HTR-8/SVneo (cell line): Measurements from ENCODE around the gene PRLR.
"Not testable (repeated sequence)": the region's sequence is repeated elsewhere in the genome, so short reads cannot be mapped to it uniquely, and the experiment has no call there.

ENCODE experiments used
- DNase-seq: peaks from one replicate; pipeline ENCODE4 v3.0.0; 2011; ENCODE audit warnings: low spot score, mixed read lengths; ENCODE audit not compliant: insufficient read length
- FAIRE-seq: peaks from 2 replicates; lab custom pipeline; 2011; peaks lifted over from hg19 to GRCh38; lab: Jason Lieb, UNC

Gene PRLR

DNA sequence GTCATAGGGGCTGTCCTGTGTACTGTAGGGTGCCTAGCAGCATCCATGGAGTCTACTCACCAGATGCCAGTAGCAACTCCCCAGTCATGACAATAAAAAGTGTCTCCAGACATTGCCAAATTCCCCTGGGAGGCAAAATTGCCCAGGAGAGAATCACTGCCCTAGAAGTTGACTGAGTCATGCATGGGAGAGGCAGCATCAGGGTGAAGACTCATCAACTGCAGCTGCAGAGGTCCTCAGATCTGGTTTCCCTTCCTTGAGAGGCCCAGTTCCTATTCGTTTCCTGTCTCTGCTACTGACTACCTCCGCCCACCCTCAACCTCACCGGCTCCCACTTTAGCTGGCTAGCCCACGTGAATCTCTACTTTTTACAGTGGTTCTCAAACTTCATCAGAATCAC is 93.9 kb downstream of the PRLR start:
- FAIRE-seq (peak; percentile 96), DNase-seq (peak; percentile 71)

- no peak for DNase-seq
- FAIRE-seq = peak; percentile 51
Measured at GRCh38 chr5:35135239-35135700, 95.0 kb downstream of the PRLR start.

GRCh38 chr5:35134278-35135030 is 95.8 kb downstream of the PRLR start:
- FAIRE-seq (no peak), DNase-seq (no peak)

DNA sequence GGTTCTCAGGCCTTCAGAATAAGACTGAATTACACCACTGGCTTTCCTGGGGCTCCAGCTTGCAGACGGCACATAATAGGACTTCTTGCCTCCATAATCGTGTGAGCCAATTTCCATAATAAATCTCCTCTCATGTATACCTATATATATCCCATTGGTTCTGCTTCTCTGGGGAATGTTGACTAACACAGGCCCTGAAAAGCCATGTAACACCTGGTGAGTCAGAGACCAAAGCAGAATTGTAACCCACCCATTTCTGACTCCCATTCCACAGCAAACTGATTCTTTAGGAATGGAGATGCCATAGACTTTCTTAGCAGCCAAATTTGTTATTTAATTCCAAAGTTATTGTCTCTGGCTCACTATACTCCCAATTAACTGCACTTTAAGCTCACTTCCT is 97.1 kb downstream of the PRLR start:
- FAIRE-seq = no peak
- DNase-seq = no peak

DNA sequence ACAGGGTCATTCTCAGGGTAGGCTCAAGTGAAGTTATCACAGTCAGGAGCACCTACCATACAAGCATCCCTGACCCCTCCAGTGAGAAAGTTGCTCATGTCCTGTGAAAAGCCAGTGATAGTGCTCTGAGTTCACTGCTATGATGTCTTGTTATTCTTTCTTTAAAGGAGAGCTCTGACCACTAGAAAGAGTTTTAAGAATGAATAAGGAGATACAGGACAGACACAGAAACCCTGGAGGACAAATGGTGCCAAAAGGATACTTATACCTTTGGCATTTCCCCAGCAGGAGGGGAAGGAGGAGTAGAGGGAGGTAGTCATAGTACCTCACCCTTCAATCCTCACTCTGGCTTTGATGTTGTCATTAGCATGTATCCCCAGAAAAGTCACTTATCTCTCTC is 98.6 kb downstream of the PRLR start:
- DNase-seq = no peak
- FAIRE-seq = no peak

- FAIRE-seq (no peak), DNase-seq (peak; percentile 37)
Measured at GRCh38 chr5:35129921-35130485, 100.3 kb downstream of the PRLR start.

GRCh38 chr5:35129276-35129675 is 101.0 kb downstream of the PRLR start:
- FAIRE-seq (peak; percentile 90), DNase-seq (peak; percentile 73)

DNA sequence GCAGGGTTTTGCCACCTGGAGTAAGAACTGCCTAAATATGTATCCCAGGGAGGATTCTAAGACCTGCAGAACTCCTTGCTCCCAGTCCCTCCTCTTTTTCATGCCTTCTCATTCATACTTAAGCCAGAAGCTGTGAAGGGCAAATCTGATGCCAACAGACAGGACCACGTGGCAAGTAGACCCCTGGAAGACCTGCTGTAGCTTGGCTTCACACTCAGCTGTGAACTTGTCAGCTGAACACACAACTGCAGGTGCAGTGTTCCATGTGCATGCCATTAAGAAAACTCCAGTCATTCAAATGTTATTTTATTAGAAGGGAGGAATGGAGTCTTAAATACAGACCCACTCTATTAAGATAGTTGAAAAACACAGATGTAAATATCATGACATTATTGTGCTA is 103.3 kb downstream of the PRLR start:
- FAIRE-seq (no peak), DNase-seq (no peak)

DNA sequence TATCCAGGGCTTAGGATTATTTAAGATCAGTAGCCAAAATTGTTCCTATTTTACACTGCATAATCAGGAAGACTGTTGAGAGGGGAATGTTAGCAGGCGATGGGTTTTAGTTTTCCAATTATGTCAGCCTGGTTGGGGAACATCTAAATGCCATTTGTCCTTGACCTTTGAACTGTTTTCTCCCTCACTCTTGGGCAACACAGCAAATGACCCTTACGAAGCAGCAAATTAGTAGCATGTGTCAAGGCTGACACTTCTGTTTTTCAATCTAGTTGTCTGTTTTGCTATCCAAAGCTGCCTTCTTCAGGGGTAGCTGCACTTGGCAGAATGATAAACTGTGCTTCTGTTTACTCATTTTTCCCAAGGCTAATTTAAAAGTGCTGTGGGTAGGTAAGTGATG is 104.5 kb downstream of the PRLR start:
- no peak for DNase-seq
- no peak for FAIRE-seq

- DNase-seq (no peak), FAIRE-seq (peak; percentile 55)
Measured at GRCh38 chr5:35124932-35125331, 105.4 kb downstream of the PRLR start.

DNA sequence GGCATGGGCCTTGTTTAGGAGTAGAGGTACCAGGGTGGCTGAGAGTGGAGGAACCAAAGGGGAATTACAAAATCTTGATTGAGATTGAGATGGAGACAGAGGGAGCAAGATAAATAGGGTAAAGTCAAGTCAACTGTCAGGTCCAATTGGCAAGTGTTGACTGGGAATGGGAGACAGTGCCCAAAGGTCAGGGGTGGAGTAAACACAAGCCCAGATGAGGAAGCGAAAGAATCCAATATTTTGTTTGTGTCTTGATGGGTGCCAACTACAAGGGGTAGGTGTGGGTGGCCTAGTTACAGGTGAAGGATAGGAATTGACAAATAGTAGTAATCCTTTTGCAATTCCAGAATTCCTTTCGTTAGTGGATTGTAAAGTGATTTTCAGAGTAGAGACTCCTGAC is 107.5 kb downstream of the PRLR start:
- no peak for DNase-seq
- FAIRE-seq = no peak

GRCh38 chr5:35120715-35121114 is 109.6 kb downstream of the PRLR start:
- FAIRE-seq (no peak), DNase-seq (no peak)

- peak; percentile 47 for DNase-seq
- no peak for FAIRE-seq
Measured at GRCh38 chr5:35117967-35118366, 112.3 kb downstream of the PRLR start.

GRCh38 chr5:35115920-35116319 is 114.4 kb downstream of the PRLR start:
- FAIRE-seq (no peak), DNase-seq (no peak)

DNA sequence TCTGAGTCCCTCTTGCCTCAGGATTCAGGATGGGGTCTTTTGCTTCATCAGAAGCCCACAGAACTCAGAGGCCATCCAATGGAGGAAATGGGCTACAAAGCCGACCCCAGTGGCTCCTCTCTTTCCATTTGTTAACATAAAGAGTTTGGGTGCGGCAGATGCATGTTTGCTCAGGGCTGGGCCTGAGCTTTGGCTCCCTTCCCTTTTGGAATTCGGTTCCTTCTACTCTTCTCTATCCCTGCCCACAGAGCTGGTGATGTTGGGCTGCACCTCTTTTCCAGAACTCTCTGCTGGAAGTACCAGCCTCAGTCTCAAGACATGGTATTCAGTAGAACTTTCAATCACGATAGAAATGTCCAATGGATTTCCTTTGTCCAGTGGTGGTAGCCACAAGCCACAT is 115.6 kb downstream of the PRLR start:
- no peak for FAIRE-seq
- no peak for DNase-seq

DNA sequence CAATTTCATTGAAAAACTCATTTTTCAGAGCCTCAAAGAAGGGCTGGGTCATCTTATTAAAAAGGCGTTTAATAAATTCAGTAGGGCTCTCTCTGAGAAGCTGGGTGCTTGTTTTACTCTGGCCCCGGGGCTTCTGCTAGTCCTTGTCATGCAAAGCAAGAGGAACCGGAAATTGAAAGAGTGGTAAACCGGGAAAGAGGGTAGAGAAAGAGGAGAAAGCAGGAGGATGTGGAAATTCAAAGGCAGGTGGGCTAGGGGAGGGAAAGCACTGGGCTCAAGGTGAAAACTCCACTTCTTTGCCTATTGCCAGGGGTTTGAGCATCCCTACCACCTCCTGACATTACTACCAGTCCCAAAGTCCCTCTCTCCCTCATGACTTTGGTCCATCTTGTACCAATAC is 118.0 kb downstream of the PRLR start:
- DNase-seq = no peak
- FAIRE-seq = no peak

DNA sequence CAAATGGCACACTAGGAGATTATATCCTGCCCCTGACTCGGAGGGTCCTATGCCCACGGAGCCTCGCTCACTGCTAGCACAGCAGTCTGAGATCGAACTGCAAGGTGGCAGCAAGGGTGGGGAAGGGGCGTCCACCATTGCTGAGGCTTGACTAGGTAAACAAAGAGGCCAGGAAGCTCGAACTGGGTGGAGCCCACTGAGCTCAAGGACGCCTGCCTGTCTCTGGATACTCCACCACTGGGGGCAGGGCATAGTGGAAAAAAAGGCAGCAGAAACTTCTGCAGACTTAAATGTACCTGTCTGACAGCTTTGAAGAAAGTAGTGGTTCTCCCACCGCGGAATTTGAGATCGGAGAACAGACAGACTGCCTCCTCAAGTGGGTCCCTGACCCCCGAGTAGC is 125.7 kb downstream of the PRLR start:
- not testable (repeated sequence) for DNase-seq, FAIRE-seq

GRCh38 chr5:35103637-35104299 is 126.5 kb downstream of the PRLR start:
- DNase-seq (no peak), FAIRE-seq (no peak)

DNA sequence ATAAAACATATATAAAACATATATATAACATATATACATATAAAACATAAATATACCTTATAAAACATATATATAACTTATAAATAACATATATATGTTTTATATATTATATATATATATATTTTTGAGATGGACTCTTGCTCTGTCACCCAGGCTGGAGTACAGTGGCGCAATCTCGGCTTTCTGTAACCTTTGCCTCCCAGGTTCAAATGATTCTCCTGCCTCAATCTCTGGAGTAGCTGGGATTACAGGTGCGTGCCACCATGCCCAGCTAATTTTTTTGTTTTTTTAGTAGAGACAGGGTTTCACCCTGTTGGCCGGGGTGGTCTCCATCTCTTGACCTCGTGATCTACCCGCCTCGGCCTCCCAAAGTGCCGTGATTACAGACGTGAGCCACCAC is 128.6 kb downstream of the PRLR start:
- not testable (repeated sequence) for DNase-seq, FAIRE-seq

- DNase-seq = no peak
- FAIRE-seq = no peak
Measured at GRCh38 chr5:35101016-35101415, 129.3 kb downstream of the PRLR start.

DNA sequence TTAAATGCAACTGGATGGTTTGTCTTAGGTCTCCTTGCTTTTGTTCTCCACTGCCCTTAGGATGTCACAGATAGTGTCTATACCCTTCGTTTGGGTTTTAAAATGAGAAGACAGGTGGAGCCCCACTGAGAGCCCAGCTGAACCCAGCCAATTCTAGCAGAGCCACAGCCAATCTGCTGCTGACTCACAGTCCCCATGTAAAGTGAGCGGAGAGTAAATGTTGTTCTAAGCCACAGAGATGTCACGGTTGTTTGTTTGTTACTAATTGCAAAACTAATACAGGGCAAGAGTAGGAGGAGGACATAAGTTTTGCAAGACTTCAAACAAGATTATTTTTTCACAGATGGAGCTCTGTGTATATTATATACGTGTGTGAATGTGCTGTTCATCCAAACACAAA is 132.1 kb downstream of the PRLR start:
- DNase-seq (no peak), FAIRE-seq (no peak)
